SU-DHL-6 (cell line): ENCODE results near the gene SMURF2.

Experiments
- H2AFZ ChIP-seq: fragments of 200-600 bp; sonication (generic); 2 replicates; pipeline ENCODE4 v1.6.1; 2014; ENCODE audit warnings: low read depth, mild to moderate bottlenecking, moderate library complexity, mixed read lengths, antibody characterized with exemption, low read length; ENCODE audit not compliant: severe bottlenecking
- H3F3A ChIP-seq: fragments of 200-600 bp; shearing (Covaris generic); 2 replicates; pipeline ENCODE4 v1.6.0; 2016; ENCODE audit warnings: antibody characterized with exemption, mild to moderate bottlenecking; ENCODE audit not compliant: insufficient read depth
- H3K27ac ChIP-seq: fragments of 200-600 bp; sonication (generic); 2 replicates; pipeline ENCODE4 v1.5.1; 2016; ENCODE audit warnings: low read depth, mild to moderate bottlenecking, low read length, moderate library complexity, mixed read lengths
- H3K27me3 ChIP-seq: fragments of 200-600 bp; sonication (generic), shearing (Covaris generic); 2 replicates; pipeline ENCODE4 v1.6.0; 2014; ENCODE audit warnings: mild to moderate bottlenecking, low read length
- H3K36me3 ChIP-seq: fragments of 200-600 bp; sonication (generic); 2 replicates; pipeline ENCODE4 v1.6.1; 2014; ENCODE audit warnings: mild to moderate bottlenecking, low read length, mixed read lengths
- H3K4me2 ChIP-seq: fragments of 300-600, 200-600 bp; shearing (Covaris generic), sonication (generic); 2 replicates; pipeline ENCODE4 v1.6.0; 2014; ENCODE audit warnings: low read length, low read depth, mild to moderate bottlenecking; ENCODE audit not compliant: poor library complexity, severe bottlenecking
- H3K4me3 ChIP-seq: fragments of 200-600 bp; sonication (generic); 2 replicates; pipeline ENCODE4 v1.5.1; 2014; ENCODE audit warnings: antibody characterized with exemption, low read length, mild to moderate bottlenecking, mixed read lengths; ENCODE audit not compliant: insufficient read depth, poor library complexity, severe bottlenecking
- H3K79me2 ChIP-seq: fragments of 200-600 bp; sonication (generic); 2 replicates; pipeline ENCODE4 v1.6.1; 2014; ENCODE audit warnings: mild to moderate bottlenecking, low read length, moderate library complexity; ENCODE audit not compliant: insufficient read depth
- H3K9ac ChIP-seq: fragments of 200-600 bp; sonication (generic); 2 replicates; pipeline ENCODE4 v1.7.0; 2014; ENCODE audit warnings: mild to moderate bottlenecking, low read length
- H3K9me2 ChIP-seq: fragments of 200-600 bp; sonication (generic); replicated peaks from 2 replicates; pipeline ENCODE4 v1.6.1; 2014; ENCODE audit warnings: low read length; ENCODE audit not compliant: insufficient read depth
- H3K9me3 ChIP-seq: fragments of 200-600 bp; sonication (generic); 2 replicates; pipeline ENCODE4 v1.6.1; 2014; ENCODE audit warnings: low read length, mixed read lengths; ENCODE audit not compliant: insufficient read depth
- H4K20me1 ChIP-seq: fragments of 200-600 bp; sonication (generic); 2 replicates; pipeline ENCODE4 v1.6.1; 2014; ENCODE audit warnings: low read depth, mild to moderate bottlenecking, antibody characterized with exemption, low read length, moderate library complexity, mixed read lengths
- CTCF ChIP-seq: fragments of 200-600 bp; sonication (generic); IDR thresholded peaks from one replicate; pipeline ENCODE4 v1.5.1; 2017; ENCODE audit warnings: antibody characterized with exemption, mild to moderate bottlenecking, low read length, moderate library complexity; ENCODE audit not compliant: insufficient read depth, poor library complexity, severe bottlenecking
- EZH2phosphoT487 ChIP-seq: fragments of 200-600 bp; sonication (generic), shearing (Covaris generic); conservative IDR thresholded peaks from 2 replicates; pipeline ENCODE4 v1.6.1; 2018; ENCODE audit warnings: mild to moderate bottlenecking, antibody characterized with exemption, low read length, moderate library complexity, mixed read lengths

The SMURF2 gene

GRCh38 chr17:64628641-64629040 lies 33.5 kb downstream of the SMURF2 start:
- H3K4me3 ChIP-seq, result no peak overlapping the region
- H3K4me2 ChIP-seq, result no peak overlapping the region
- no peaks in the 10 kb centered on the region for H3K9me2 ChIP-seq
- no peaks in the 10 kb centered on the region; the same call in 1 of the 2 replicates for H3K79me2 ChIP-seq
- no peak overlapping the region for H3K9ac ChIP-seq
- no peaks in the 10 kb centered on the region for H3K36me3 ChIP-seq
- no peak overlapping the region for H2AFZ ChIP-seq
- no peaks in the 10 kb centered on the region for H4K20me1 ChIP-seq
- H3K9me3 ChIP-seq, result no peaks in the 10 kb centered on the region
- TF ChIP-seq EZH2phosphoT487 (no peak), CTCF (no peak)
- no peaks in the 10 kb centered on the region for H3F3A ChIP-seq
- H3K27ac ChIP-seq, result no peak overlapping the region
- no peaks in the 10 kb centered on the region for H3K27me3 ChIP-seq

- TF ChIP-seq CTCF (no peak), EZH2phosphoT487 (no peak)
- Histone ChIP-seq H3K9me2 (no peaks in the 10 kb centered on the region), H3K36me3 (no peaks in the 10 kb centered on the region), H3K9me3 (no peaks in the 10 kb centered on the region), H3K4me2 (no peak overlapping the region), H3F3A (no peaks in the 10 kb centered on the region), H3K27ac (no peak overlapping the region), H3K27me3 (no peaks in the 10 kb centered on the region), H3K9ac (no peak overlapping the region), H3K79me2 (no peaks in the 10 kb centered on the region; the same call in 1 of the 2 replicates), H4K20me1 (no peaks in the 10 kb centered on the region), H3K4me3 (no peak overlapping the region), H2AFZ (no peak overlapping the region)
Observed at GRCh38 chr17:64627797-64628196, 34.3 kb downstream of the SMURF2 start.

- no peak overlapping the region for H3K9ac ChIP-seq
- H3K36me3 ChIP-seq, result no peaks in the 10 kb centered on the region
- no peaks in the 10 kb centered on the region for H3K9me2 ChIP-seq
- H2AFZ ChIP-seq, result no peak overlapping the region
- H3K27ac ChIP-seq, result no peak overlapping the region
- H3K4me2 ChIP-seq, result no peak overlapping the region
- H3F3A ChIP-seq, result no peaks in the 10 kb centered on the region
- TF ChIP-seq CTCF (no peak), EZH2phosphoT487 (no peak)
- no peak overlapping the region for H3K4me3 ChIP-seq
- no peaks in the 10 kb centered on the region for H4K20me1 ChIP-seq
- H3K9me3 ChIP-seq, result no peaks in the 10 kb centered on the region
- H3K79me2 ChIP-seq, result no peaks in the 10 kb centered on the region; the same call in 1 of the 2 replicates
- no peaks in the 10 kb centered on the region for H3K27me3 ChIP-seq
Observed at GRCh38 chr17:64626827-64627226, 35.3 kb downstream of the SMURF2 start.

GRCh38 chr17:64625541-64625940 lies 36.6 kb downstream of the SMURF2 start:
- Histone ChIP-seq H3K9ac (no peak overlapping the region), H3K9me3 (no peaks in the 10 kb centered on the region), H2AFZ (no peak overlapping the region), H3K4me3 (no peak overlapping the region), H3K36me3 (no peaks in the 10 kb centered on the region), H4K20me1 (no peaks in the 10 kb centered on the region), H3K9me2 (no peaks in the 10 kb centered on the region), H3F3A (no peaks in the 10 kb centered on the region), H3K27me3 (no peaks in the 10 kb centered on the region), H3K27ac (no peak overlapping the region), H3K4me2 (no peak overlapping the region), H3K79me2 (no peaks in the 10 kb centered on the region; the same call in 1 of the 2 replicates)
- no peak for TF ChIP-seq CTCF
- TF ChIP-seq EZH2phosphoT487, result no peak
